Mucosa of descending colon (tissue), 3 donors: Measurements from ENCODE around the gene CES4A. TPM values are rescaled to one million over a fixed set of nuclear protein-coding genes. Genes with fewer than 3 reads are reported as not detected.
"Not testable (repeated sequence)": the region's sequence is repeated elsewhere in the genome, so short reads cannot be mapped to it uniquely, and the experiment has no call there.

Experiments used
- ATAC-seq: fragments of 200-7000 bp; cut with Tn5 transposase; one replicate; pipeline ENCODE4 v1.9.1; 2020; ENCODE audit warnings: mild to moderate bottlenecking, moderate library complexity
- DNase-seq, 3 donors: peaks; one replicate each; pipeline ENCODE4 v3.0.0-alpha.2; 2020
- H3K36me3 ChIP-seq: fragments of 200-600 bp; one replicate; pipeline ENCODE4 v1.8.0; 2021; ENCODE audit warnings: low read depth, mild to moderate bottlenecking
- H3K4me1 ChIP-seq: fragments of 200-600 bp; one replicate; pipeline ENCODE4 v1.8.0; 2021; ENCODE audit warnings: low read depth, mild to moderate bottlenecking
- H3K4me3 ChIP-seq: fragments of 200-600 bp; one replicate; pipeline ENCODE4 v1.8.0; 2021; ENCODE audit warnings: mild to moderate bottlenecking
- H3K9me3 ChIP-seq: fragments of 200-600 bp; one replicate; pipeline ENCODE4 v1.8.0; 2021; ENCODE audit warnings: mild to moderate bottlenecking
- CTCF ChIP-seq: fragments of 200-600 bp; IDR thresholded peaks from one replicate; pipeline ENCODE4 v1.8.0; 2022; ENCODE audit warnings: antibody characterized with exemption, mild to moderate bottlenecking
- intact Hi-C, 2 donors: fragments of 100-400 bp; cut with DNase I in 1 of 2; cut with micrococcal nuclease in 1 of 2; formaldehyde crosslinking; loops; one replicate each; pipeline versions ENCODE4 v1.11.0 to v1.11.1; 2022; cut with DNase I, micrococcal nuclease
- total RNA-seq, 3 donors: library from RNA; stranded (reverse); fragmentation: NEBNext Ultra II Directional in 2 of 3; extraction: Animal tissue kit (Norgen Biotek cat#: 25700) in 2 of 3; gene quantifications; one replicate each; pipeline versions ENCODE4 v1.2.1 to v1.2.4, GENCODE V29; 2021 to 2023
- donor health status: DM: no; HTN: no; CAD: no; lungs with moderate emphysema.
- donor health status: DM: no; HTN: no; CAD: no.
- donor health status: DM: no; HTN: yes; CAD: no.

CES4A gene
- total RNA-seq, 3 donors from 2014 or later = 6.3 to 10.1 (median 8.3) TPM

- Histone ChIP-seq H3K4me3 (no peak overlapping the region), H3K36me3 (no peaks in the 10 kb centered on the region), H3K4me1 (no peaks in the 10 kb centered on the region), H3K9me3 (no peaks in the 10 kb centered on the region)
- intact Hi-C loops = no loop called here
- DNase-seq = no peak
- no peak for ATAC-seq
- TF ChIP-seq CTCF = no peak
Observed at GRCh38 chr16:66984892-66985311, 3.5 kb upstream of the CES4A start.

- Histone ChIP-seq H3K36me3 (no peaks in the 10 kb centered on the region), H3K4me3 (no peak overlapping the region), H3K4me1 (no peaks in the 10 kb centered on the region), H3K9me3 (no peaks in the 10 kb centered on the region)
- intact Hi-C loops = no loop called here
- TF ChIP-seq CTCF = no peak
- ATAC-seq (no peak), DNase-seq (no peak)
Observed at GRCh38 chr16:66986559-66986958, 1.8 kb upstream of the CES4A start.

DNA sequence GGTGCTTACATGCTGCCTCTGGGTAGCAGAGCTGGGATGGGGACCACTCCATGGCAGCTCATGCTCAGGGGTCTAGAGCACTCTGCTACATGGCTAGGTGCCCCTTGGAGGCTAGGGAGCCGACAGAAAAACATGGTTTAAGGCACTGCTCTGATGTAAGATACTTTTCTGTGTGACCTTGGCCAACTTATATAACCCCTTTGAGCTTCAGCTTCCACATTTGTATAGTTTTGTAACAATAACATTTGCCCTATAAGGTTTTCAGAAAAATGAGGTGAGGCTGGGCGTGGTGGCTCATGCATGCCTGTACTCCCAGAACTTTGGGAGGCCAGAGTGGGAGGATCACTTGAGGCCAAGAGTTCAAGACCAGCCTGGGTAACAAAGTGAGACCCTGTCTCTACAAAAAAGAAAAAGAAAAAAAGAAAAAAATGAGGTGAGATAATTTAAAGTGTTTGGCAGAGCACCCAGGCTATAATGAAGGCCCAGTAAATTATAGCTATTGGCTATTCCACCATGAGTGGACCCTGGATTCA lies 3.2 kb downstream of the CES4A start:
- no peak for TF ChIP-seq CTCF
- ATAC-seq (no peak), DNase-seq (no peak)
- H3K36me3 ChIP-seq = no peaks in the 10 kb centered on the region
- H3K9me3 ChIP-seq = no peaks in the 10 kb centered on the region
- intact Hi-C loops = no loop called here
- no peak overlapping the region for H3K4me3 ChIP-seq
- H3K4me1 ChIP-seq = no peaks in the 10 kb centered on the region

DNA sequence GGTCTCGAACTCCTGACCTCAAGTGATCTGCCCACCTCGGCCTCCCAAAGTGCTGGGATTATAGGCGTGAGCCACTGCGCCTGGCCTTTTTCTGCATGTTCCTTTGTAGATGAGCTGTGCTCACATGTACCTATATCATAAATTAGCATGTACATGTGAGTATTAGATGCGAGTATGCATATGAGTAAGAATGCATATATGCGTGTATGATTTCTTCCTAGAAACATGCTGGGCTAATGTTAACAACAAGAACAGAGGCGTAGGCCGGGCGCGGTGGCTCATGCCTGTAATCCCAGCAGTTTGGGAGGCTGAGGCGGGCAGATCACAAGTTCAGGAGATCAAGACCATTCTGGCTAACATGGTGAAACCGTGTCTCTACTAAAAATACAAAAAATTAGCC lies 5.2 kb downstream of the CES4A start:
- intact Hi-C loops, H3K4me3 ChIP-seq, ATAC-seq, H3K9me3 ChIP-seq, H3K4me1 ChIP-seq, H3K36me3 ChIP-seq, DNase-seq: not testable (repeated sequence)

GRCh38 chr16:66996324-66996982 lies 8.1 kb downstream of the CES4A start:
- H3K9me3 ChIP-seq = no peaks in the 10 kb centered on the region
- no peak for TF ChIP-seq CTCF
- intact Hi-C loops = no loop called here
- no peaks in the 10 kb centered on the region for H3K36me3 ChIP-seq
- DNase-seq (no peak), ATAC-seq (peak; percentile 68)
- H3K4me1 ChIP-seq = peaks cover 11% of the 10 kb centered on the region
- H3K4me3 ChIP-seq = no peak overlapping the region

- intact Hi-C loops = no loop called here
- no peaks in the 10 kb centered on the region for H3K36me3 ChIP-seq
- H3K4me3 ChIP-seq = no peak overlapping the region
- peaks cover 11% of the 10 kb centered on the region for H3K4me1 ChIP-seq
- no peak for DNase-seq
- H3K9me3 ChIP-seq = no peaks in the 10 kb centered on the region
- no peak for TF ChIP-seq CTCF
- ATAC-seq = no peak
Observed at GRCh38 chr16:66996983-66997358, 8.6 kb downstream of the CES4A start.
